AG10803 (cell line): ENCODE measurements around the gene IQCK.

Source experiments
- DNase-seq: peaks from one replicate; pipeline ENCODE4 v3.0.0; 2010; ENCODE audit warnings: low read depth
- H3K4me3 ChIP-seq: 2 replicates; pipeline ENCODE4 v1.5.1; 2011; ENCODE audit warnings: mild to moderate bottlenecking, low read length, control low read depth
- CTCF ChIP-seq: conservative IDR thresholded peaks from 2 replicates; pipeline ENCODE4 v1.5.1; 2011; ENCODE audit warnings: mild to moderate bottlenecking, low read length, control low read depth, inconsistent platforms

IQCK gene

GRCh38 chr16:19871721-19872120, 153.7 kb downstream of the IQCK start:
- DNase-seq: no peak
- H3K4me3 ChIP-seq: no peak overlapping the region
- TF ChIP-seq CTCF: no peak

- no peak for DNase-seq
- no peak for TF ChIP-seq CTCF
Observed at GRCh38 chr16:19872179-19872863, 154.2 kb downstream of the IQCK start.

GRCh38 chr16:19872935-19873334, 154.9 kb downstream of the IQCK start:
- no peak overlapping the region for H3K4me3 ChIP-seq
- no peak for TF ChIP-seq CTCF
- no peak for DNase-seq

More at GRCh38 chr16:19872179-19872863, 154.2 kb downstream of the IQCK start:
- no peak overlapping the region for H3K4me3 ChIP-seq

- DNase-seq: no peak
- H3K4me3 ChIP-seq: no peak overlapping the region
- no peak for TF ChIP-seq CTCF
Observed at GRCh38 chr16:19874026-19874425, 156.0 kb downstream of the IQCK start.

- DNase-seq: no peak
- H3K4me3 ChIP-seq: no peak overlapping the region
- TF ChIP-seq CTCF: no peak
Observed at GRCh38 chr16:19874851-19875546, 156.9 kb downstream of the IQCK start.

- no peak for TF ChIP-seq CTCF
- no peak overlapping the region for H3K4me3 ChIP-seq
- no peak for DNase-seq
Observed at GRCh38 chr16:19875900-19876299, 157.8 kb downstream of the IQCK start.

- H3K4me3 ChIP-seq: no peak overlapping the region
- no peak for TF ChIP-seq CTCF
- DNase-seq: no peak
Observed at GRCh38 chr16:19876501-19877059, 158.5 kb downstream of the IQCK start.
